Transverse colon (tissue), 4 donors: Measurements from ENCODE around the gene SPARC.

Experiments
- CTCF ChIP-seq, 5 experiments: fragments of 200-600 bp in 3 of 5; fragments of 450-650 bp in 2 of 5; sonication (generic) in 3 of 5; IDR thresholded peaks; 1 replicate in 2 of 5; 2 replicates in 3 of 5; pipeline ENCODE4 v1.5.1; 2016 to 2017; ENCODE audit warnings: antibody characterized with exemption in 5 of 5, inconsistent platforms in 3 of 5, mild to moderate bottlenecking in 2 of 5, moderate library complexity in 1 of 5
- EP300 ChIP-seq: sonication (generic); formaldehyde crosslinking; IDR thresholded peaks from one replicate; pipeline ENCODE4 v1.6.1; 2017; ENCODE audit warnings: antibody characterized with exemption, low read depth
- POLR2A ChIP-seq: fragments of 450-650 bp; IDR thresholded peaks from one replicate; pipeline ENCODE4 v1.6.1; 2016; ENCODE audit warnings: antibody characterized with exemption, mild to moderate bottlenecking, moderate library complexity
- POLR2AphosphoS5 ChIP-seq, 3 donors: sonication (generic); formaldehyde crosslinking; IDR thresholded peaks; one replicate each; pipeline ENCODE4 v1.6.1; 2016; ENCODE audit warnings: antibody characterized with exemption in 3 of 3

GRCh38 chr5:151675611-151676313 lies 11.0 kb downstream of the SPARC start:
- no peak for TF ChIP-seq CTCF (IDR thresholded peaks at IDR 0.05)
- no peak for TF ChIP-seq POLR2A
- no peak for TF ChIP-seq EP300
- TF ChIP-seq POLR2AphosphoS5 (IDR thresholded peaks at IDR 0.05) = no peak
